A549 (cell line): Measurements from ENCODE around the gene OR10X1. TPM values are rescaled to one million over a fixed set of nuclear protein-coding genes. Genes with fewer than 3 reads are reported as not detected.

ENCODE experiments used
- ATAC-seq, 2 experiments: fragments of 200-7000 bp in 1 of 2; fragments of >200 bp in 1 of 2; cut with Nextera tagmentation in 1 of 2; cut with Tn5 transposase in 1 of 2; 3 replicates each; pipeline versions ENCODE4 v1.8.0 to v1.9.1; 2018 to 2020; ENCODE audit warnings: mild to moderate bottlenecking in 1 of 2, moderate library complexity in 1 of 2
- CTCF ChIA-PET: fragments of 300-600 bp; sonication (Branson Sonifier 250); formaldehyde crosslinking; extraction: SDS; loops from one replicate; lab custom pipeline; 2021; ENCODE audit warnings: antibody characterized with exemption, inconsistent platforms; lab: Yijun Ruan, JAX
- POLR2A ChIA-PET: fragments of 350-600 bp; formaldehyde crosslinking; extraction: SDS; loops from one replicate; lab custom pipeline; 2021; ENCODE audit warnings: antibody characterized with exemption, inconsistent platforms; lab: Yijun Ruan, JAX
- DNase-seq, 2 experiments: peaks; one replicate each; pipeline versions ENCODE4 v3.0.0 to v3.0.0-alpha.2; 2011 to 2016; ENCODE audit warnings: low read depth in 1 of 2, low spot score in 1 of 2
- FAIRE-seq: peaks from 2 replicates; lab custom pipeline; 2011; peaks lifted over from hg19 to GRCh38; lab: Jason Lieb, UNC
- H3K27ac ChIP-seq, 2 experiments: fragments of >200 bp; sonication (Bioruptor Twin); formaldehyde crosslinking; 3 replicates each; pipeline ENCODE4 v1.5.1; 2016 to 2017
- H3K4me1 ChIP-seq: fragments of >200 bp; sonication (Bioruptor Twin); formaldehyde crosslinking; 3 replicates; pipeline ENCODE4 v1.6.1; 2016
- H3K4me2 ChIP-seq: fragments of >200 bp; sonication (Bioruptor Twin); formaldehyde crosslinking; 3 replicates; pipeline ENCODE4 v1.6.1; 2016
- H3K4me3 ChIP-seq: fragments of >200 bp; sonication (Bioruptor Twin); formaldehyde crosslinking; 3 replicates; pipeline ENCODE4 v1.5.1; 2016
- H3K9me3 ChIP-seq: fragments of >200 bp; sonication (Bioruptor Twin); formaldehyde crosslinking; 3 replicates; pipeline ENCODE4 v1.6.1; 2016
- BHLHE40 ChIP-seq: IDR thresholded peaks from 2 replicates; pipeline ENCODE4 v1.6.1; 2012; ENCODE audit warnings: low read depth, low read length, inconsistent platforms
- CHD4 ChIP-seq: fragments of 200-600 bp; sonication (generic); IDR thresholded peaks from 2 replicates; pipeline ENCODE4 v1.6.1; 2016; ENCODE audit warnings: antibody characterized with exemption, mild to moderate bottlenecking, borderline replicate concordance
- CTCF ChIP-seq: fragments of >200 bp; sonication (Bioruptor Twin); formaldehyde crosslinking; IDR thresholded peaks from 3 replicates; pipeline ENCODE4 v1.5.1; 2016
- EP300 ChIP-seq, 2 experiments: fragments of >200 bp; sonication (Bioruptor Twin); formaldehyde crosslinking; IDR thresholded peaks; 2 replicates in 1 of 2; 3 replicates in 1 of 2; pipeline ENCODE4 v1.6.1; 2016 to 2017
- FOSL2 ChIP-seq, 2 experiments: fragments of 450-650 bp in 1 of 2; fragments of >200 bp in 1 of 2; sonication (Bioruptor Twin) in 1 of 2; formaldehyde crosslinking; IDR thresholded peaks; 2 replicates each; pipeline versions ENCODE4 v1.5.0 to v1.6.1; 2016 to 2020; ENCODE audit warnings: mild to moderate bottlenecking in 1 of 2, moderate library complexity in 1 of 2
- FOXS1 ChIP-seq: fragments of 250-450 bp; sonication (Bioruptor Pico); IDR thresholded peaks from 2 replicates; pipeline ENCODE4 v1.5.0; 2020; ENCODE audit warnings: mild to moderate bottlenecking, moderate library complexity
- HES2 ChIP-seq: fragments of >200 bp; sonication (Bioruptor Twin); formaldehyde crosslinking; IDR thresholded peaks from 2 replicates; pipeline ENCODE4 v1.6.1; 2016
- HMGXB4 ChIP-seq: fragments of 250-450 bp; sonication (Bioruptor Pico); IDR thresholded peaks from 2 replicates; pipeline ENCODE4 v1.5.0; 2021; ENCODE audit warnings: mild to moderate bottlenecking, moderate library complexity, borderline replicate concordance
- HOXA7 ChIP-seq: fragments of 250-450 bp; sonication (Bioruptor Pico); IDR thresholded peaks from 2 replicates; pipeline ENCODE4 v1.5.0; 2020; ENCODE audit warnings: mild to moderate bottlenecking, moderate library complexity
- HOXB5 ChIP-seq: fragments of 250-450 bp; sonication (Bioruptor Pico); IDR thresholded peaks from 2 replicates; pipeline ENCODE4 v1.5.0; 2020; ENCODE audit warnings: mild to moderate bottlenecking, moderate library complexity
- JUN ChIP-seq, 2 experiments: fragments of >200 bp; sonication (Bioruptor Twin); formaldehyde crosslinking; IDR thresholded peaks; 2 replicates in 1 of 2; 3 replicates in 1 of 2; pipeline ENCODE4 v1.6.1; 2016 to 2017
- KDM5A ChIP-seq: fragments of 200-600 bp; sonication (generic); IDR thresholded peaks from 2 replicates; pipeline ENCODE4 v1.6.1; 2016; ENCODE audit warnings: antibody characterized with exemption, mild to moderate bottlenecking
- NPAS2 ChIP-seq: fragments of 250-450 bp; sonication (Bioruptor Pico); IDR thresholded peaks from 2 replicates; pipeline ENCODE4 v1.8.0; 2022; ENCODE audit warnings: mild to moderate bottlenecking, moderate library complexity, borderline replicate concordance
- NR3C1 ChIP-seq: fragments of >200 bp; sonication (Bioruptor Twin); formaldehyde crosslinking; IDR thresholded peaks from 3 replicates; pipeline ENCODE4 v1.6.1; 2017
- PBX3 ChIP-seq: IDR thresholded peaks from 2 replicates; pipeline ENCODE4 v1.6.1; 2012
- RAD21 ChIP-seq, 2 experiments: fragments of >200 bp in 1 of 2; sonication (Bioruptor Twin) in 1 of 2; formaldehyde crosslinking in 1 of 2; IDR thresholded peaks in 1 of 2; conservative IDR thresholded peaks in 1 of 2; 2 replicates in 1 of 2; 3 replicates in 1 of 2; pipeline ENCODE4 v1.6.1; 2012 to 2018; ENCODE audit warnings: inconsistent platforms in 1 of 2
- RARB ChIP-seq: fragments of 250-450 bp; sonication (Bioruptor Pico); IDR thresholded peaks from 2 replicates; pipeline ENCODE4 v1.8.0; 2021; ENCODE audit warnings: mild to moderate bottlenecking, moderate library complexity
- REST ChIP-seq: fragments of 200-600 bp; sonication (generic); IDR thresholded peaks from 2 replicates; pipeline ENCODE4 v1.6.1; 2016; ENCODE audit warnings: antibody characterized with exemption, mild to moderate bottlenecking, moderate library complexity
- SMC3 ChIP-seq: fragments of >200 bp; sonication (Bioruptor Twin); formaldehyde crosslinking; IDR thresholded peaks from 3 replicates; pipeline ENCODE4 v1.6.1; 2018; ENCODE audit warnings: inconsistent platforms
- TFCP2L1 ChIP-seq: fragments of 250-450 bp; sonication (Bioruptor Pico); IDR thresholded peaks from 2 replicates; pipeline ENCODE4 v1.5.0; 2021; ENCODE audit warnings: mild to moderate bottlenecking
- WGBS: methylation state at CpG from one replicate; pipeline ENCODE4 v1.1.6; 2017; ENCODE audit errors: missing lambda C conversion rate; 5-methylcytosine and 5-hydroxymethylcytosine counted together
- polyA plus RNA-seq, 4 experiments: library from polyadenylated mRNA; depleted of rRNA in 3 of 4; stranded (reverse); fragments of >200 nt; fragmentation: RNase III in 1 of 4; extraction: RNeasy Plus Mini Kit Qiagen cat#74134 plus additional on column Dnase treatment in 1 of 4; gene quantifications; 2 replicates in 3 of 4; 3 replicates in 1 of 4; pipeline ENCODE4 v1.2.3, GENCODE V29; 2011 to 2017

Gene OR10X1
- polyA plus RNA-seq, 2 of the 4 experiments (the other 2 are of a cell fraction) = not detected

GRCh38 chr1:158583962-158584361 lies 4.3 kb upstream of the OR10X1 start:
- ATAC-seq = no peak
- FAIRE-seq = no peak
- TF ChIP-seq NPAS2 (CRISPR knock-in tag) (no peak), REST (no peak), HOXB5 (CRISPR knock-in tag) (no peak), CHD4 (no peak), RAD21 (conservative IDR thresholded peaks at IDR 0.05 in 1 of 2, IDR thresholded peaks at IDR 0.05 in 1 of 2) (no peak), HOXA7 (CRISPR knock-in tag) (no peak), PBX3 (no peak), RARB (CRISPR knock-in tag) (no peak), KDM5A (no peak), HES2 (no peak), HMGXB4 (CRISPR knock-in tag) (no peak), FOSL2 (IDR thresholded peaks at IDR 0.05) (no peak), FOSL2 (CRISPR knock-in tag; IDR thresholded peaks at IDR 0.05) (no peak), NR3C1 (no peak), JUN (IDR thresholded peaks at IDR 0.05) (no peak), BHLHE40 (no peak), CTCF (no peak), EP300 (IDR thresholded peaks at IDR 0.05) (no peak), TFCP2L1 (no peak), SMC3 (no peak), FOXS1 (CRISPR knock-in tag) (no peak)
- no peak for DNase-seq
- no peaks in the 10 kb centered on the region for H3K4me1 ChIP-seq
- no peak overlapping the region for H3K4me2 ChIP-seq
- H3K9me3 ChIP-seq = no peaks in the 10 kb centered on the region
- ChIA-PET CTCF (no interaction called here), POLR2A (no interaction called here)
- WGBS = 11% methylated on average over 4 of the region's 4 CpGs
- H3K27ac ChIP-seq = no peak overlapping the region
- H3K4me3 ChIP-seq = no peak overlapping the region
